ENCODE data around the gene C5orf47. TPM values are rescaled to one million over a fixed set of nuclear protein-coding genes. Genes with fewer than 3 reads are reported as not detected.
A peak's percentile ranks its signal among the peaks of the same experiment; 100 is the strongest.

The C5orf47 gene
- total RNA-seq, 1 donor from 2014 or later = not detected

DNA sequence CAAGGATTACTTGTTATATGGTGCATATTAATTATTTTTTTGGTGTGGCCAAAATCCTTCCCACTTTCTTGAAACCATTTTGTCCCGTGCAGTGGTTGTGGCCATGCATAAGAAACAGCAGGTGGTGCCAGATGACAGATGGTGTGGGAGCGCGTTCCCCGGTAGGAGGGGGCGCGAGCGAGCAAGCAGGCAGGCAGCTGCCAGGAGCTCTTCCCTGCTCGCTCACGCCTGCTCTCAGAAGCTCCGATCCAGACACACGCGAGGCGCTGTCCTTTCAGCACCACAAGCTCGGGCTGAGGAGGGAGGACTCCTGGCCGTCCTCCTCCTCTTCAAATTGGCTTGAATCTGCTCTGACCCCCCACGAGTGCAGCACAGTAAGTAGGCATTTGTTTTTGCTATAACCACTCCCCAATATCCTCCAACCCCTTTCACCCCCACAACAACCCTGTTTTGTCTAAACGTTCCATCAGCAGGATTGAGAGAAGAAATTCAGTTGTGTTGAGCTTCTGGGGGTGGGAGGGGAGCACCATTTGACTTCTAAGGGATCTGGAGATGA lies 56.6 kb downstream of the C5orf47 start, which contains the start of gene NSG2:
TSS of gene NSG2 (plus strand) at position 237 of the 556 bp plus-strand sequence. CDS start 1,050 bp downstream, outside the sequence.
- H3K36me3 Mint-ChIP-seq (ENCODE audit: low read depth) = no peaks in the 10 kb centered on the region
- peak; percentile 92 for TF ChIP-seq CTCF (conservative IDR thresholded peaks at IDR 0.05)
- H3K4me1 Mint-ChIP-seq = no peaks in the 10 kb centered on the region
- H3K9me3 Mint-ChIP-seq = no peaks in the 10 kb centered on the region
- H3K4me3 Mint-ChIP-seq = peak within 1 kb of the TSS; percentile 38
- peaks cover 52% of the 10 kb centered on the region for H3K27me3 Mint-ChIP-seq (ENCODE audit: low read depth)
- H3K27ac Mint-ChIP-seq (ENCODE audit: unreplicated experiment) = no peak within 1 kb of the TSS
- peak; percentile 83 for DNase-seq (ENCODE audit: low read depth, low spot score)

DNA sequence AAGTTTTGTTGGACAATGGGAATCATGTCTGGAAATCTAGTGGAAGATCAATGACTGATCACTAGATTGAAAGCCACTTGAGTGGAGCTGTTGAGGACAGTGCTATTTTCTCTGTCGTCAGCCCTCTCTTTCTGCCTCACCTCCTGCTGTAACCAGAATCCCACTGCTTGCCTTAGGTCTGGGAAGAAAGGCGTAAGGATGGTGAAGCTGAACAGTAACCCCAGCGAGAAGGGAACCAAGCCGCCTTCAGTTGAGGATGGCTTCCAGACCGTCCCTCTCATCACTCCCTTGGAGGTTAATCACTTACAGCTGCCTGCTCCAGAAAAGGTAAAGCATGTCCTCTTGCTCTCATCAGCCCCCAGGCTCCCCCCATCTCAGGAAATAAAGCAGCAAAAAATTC lies 57.6 kb downstream of the C5orf47 start:
- TF ChIP-seq CTCF (conservative IDR thresholded peaks at IDR 0.05) = no peak
- H3K27me3 Mint-ChIP-seq (ENCODE audit: low read depth) = peaks cover 59% of the 10 kb centered on the region
- no peak for DNase-seq (ENCODE audit: low read depth, low spot score)
- H3K27ac Mint-ChIP-seq (ENCODE audit: unreplicated experiment) = no peak overlapping the region
- H3K4me3 Mint-ChIP-seq = no peak overlapping the region
- no peaks in the 10 kb centered on the region for H3K9me3 Mint-ChIP-seq
- no peaks in the 10 kb centered on the region for H3K4me1 Mint-ChIP-seq
- no peaks in the 10 kb centered on the region for H3K36me3 Mint-ChIP-seq (ENCODE audit: low read depth)

GRCh38 chr5:174047472-174048099 lies 58.6 kb downstream of the C5orf47 start:
- H3K4me3 Mint-ChIP-seq = no peak overlapping the region
- H3K27ac Mint-ChIP-seq (ENCODE audit: unreplicated experiment) = no peak overlapping the region
- DNase-seq (ENCODE audit: low read depth, low spot score) = no peak
- peaks cover 56% of the 10 kb centered on the region for H3K27me3 Mint-ChIP-seq (ENCODE audit: low read depth)
- no peaks in the 10 kb centered on the region for H3K4me1 Mint-ChIP-seq
- H3K9me3 Mint-ChIP-seq = no peaks in the 10 kb centered on the region
- H3K36me3 Mint-ChIP-seq (ENCODE audit: low read depth) = no peaks in the 10 kb centered on the region
- no peak for TF ChIP-seq CTCF (conservative IDR thresholded peaks at IDR 0.05)

DNA sequence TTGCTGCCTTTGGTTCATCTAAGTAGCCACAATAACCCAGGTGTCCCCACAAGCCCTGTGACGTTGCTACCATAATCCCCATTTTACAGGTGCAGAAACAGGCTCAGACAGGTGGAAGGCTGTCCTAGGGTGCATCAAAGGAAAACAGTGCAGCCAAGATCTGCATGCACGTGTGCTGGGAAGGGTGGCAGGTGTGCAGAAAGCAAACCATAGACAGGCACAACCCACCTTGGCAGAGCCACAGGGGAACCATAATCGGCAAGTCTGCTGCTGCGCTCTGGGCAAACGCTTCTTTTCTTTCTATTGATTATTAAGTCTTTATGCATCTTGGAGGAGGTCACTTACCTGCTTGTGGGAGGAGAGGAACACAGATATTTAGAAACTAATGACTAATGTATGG lies 63.7 kb downstream of the C5orf47 start:
- no peaks in the 10 kb centered on the region for H3K9me3 Mint-ChIP-seq
- peaks cover 24% of the 10 kb centered on the region for H3K27me3 Mint-ChIP-seq (ENCODE audit: low read depth)
- H3K36me3 Mint-ChIP-seq (ENCODE audit: low read depth) = no peaks in the 10 kb centered on the region
- no peak overlapping the region for H3K4me3 Mint-ChIP-seq
- TF ChIP-seq CTCF (conservative IDR thresholded peaks at IDR 0.05) = no peak
- DNase-seq (ENCODE audit: low read depth, low spot score) = no peak
- no peak overlapping the region for H3K27ac Mint-ChIP-seq (ENCODE audit: unreplicated experiment)
- no peaks in the 10 kb centered on the region for H3K4me1 Mint-ChIP-seq

DNA sequence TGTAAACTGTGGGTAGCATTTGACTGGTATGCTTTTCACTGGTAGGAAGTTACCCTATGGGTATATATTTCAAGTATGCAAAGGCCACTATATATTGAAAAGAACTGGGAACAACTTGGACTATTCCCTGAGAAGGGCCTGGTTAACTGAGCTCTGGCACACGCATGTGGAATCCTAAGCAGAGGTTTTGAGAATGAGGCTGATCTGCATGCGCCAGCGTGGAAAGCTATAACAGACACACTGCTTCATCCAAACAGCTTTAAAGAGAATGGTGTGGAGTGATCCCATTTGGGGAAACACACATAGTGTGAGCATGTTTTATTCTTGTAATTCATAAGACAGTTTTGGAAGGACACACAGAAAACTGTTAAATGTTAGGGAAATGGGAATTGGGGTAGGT lies 64.9 kb downstream of the C5orf47 start:
- H3K4me1 Mint-ChIP-seq = no peaks in the 10 kb centered on the region
- no peak for TF ChIP-seq CTCF (conservative IDR thresholded peaks at IDR 0.05)
- peaks cover 24% of the 10 kb centered on the region for H3K27me3 Mint-ChIP-seq (ENCODE audit: low read depth)
- no peaks in the 10 kb centered on the region for H3K36me3 Mint-ChIP-seq (ENCODE audit: low read depth)
- H3K9me3 Mint-ChIP-seq = no peaks in the 10 kb centered on the region
- H3K27ac Mint-ChIP-seq (ENCODE audit: unreplicated experiment) = no peak overlapping the region
- no peak overlapping the region for H3K4me3 Mint-ChIP-seq
- DNase-seq (ENCODE audit: low read depth, low spot score) = no peak

Other genes with a start within 250 kb of the C5orf47 start
- 11.0 and 11.3 TPM in 2 replicates for gene CPEB4, start 100.8 kb upstream of the C5orf47 start, total RNA-seq
- gene NSG2, start 56.5 kb downstream of the C5orf47 start, total RNA-seq = 3.1 and 4.0 TPM in 2 replicates

Data from neural crest cell (in vitro differentiated cells).